Erythroblast (primary cell): Measurements from ENCODE around the gene ACE.

ENCODE experiments used
- GATA1 ChIP-seq: IDR thresholded peaks from 2 replicates; pipeline ENCODE4 v1.6.1; 2011; ENCODE audit warnings: low read depth, mild to moderate bottlenecking, control low read depth, low read length, moderate library complexity
- POLR2A ChIP-seq: IDR thresholded peaks from 2 replicates; pipeline ENCODE4 v1.6.1; 2011; ENCODE audit warnings: mild to moderate bottlenecking, low read length

DNA sequence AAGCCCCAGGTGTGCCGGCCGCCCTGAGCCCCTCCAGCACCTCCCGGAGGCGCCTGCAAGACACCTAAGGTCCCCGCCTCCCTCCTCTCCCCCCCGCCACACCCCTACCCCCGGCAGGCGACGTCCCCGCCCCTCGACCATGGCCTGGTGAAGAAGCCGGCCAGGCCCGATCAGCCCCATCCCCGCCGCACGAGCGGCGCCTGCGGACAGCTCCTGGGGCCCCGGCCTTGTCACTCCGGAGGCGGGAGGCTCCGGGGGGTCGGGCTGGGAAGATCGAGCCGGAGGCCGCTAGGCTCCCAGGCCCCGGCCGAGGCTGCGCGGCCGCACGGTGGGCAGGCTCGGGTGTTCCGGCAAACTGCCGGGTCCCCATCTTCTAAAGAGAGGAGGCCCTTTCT is 405 bp upstream of the ACE start:
- TF ChIP-seq POLR2A (no peak), GATA1 (no peak)
